Esophagus muscularis mucosa (tissue), 4 donors: ENCODE results near the gene SDHAF4. TPM values are rescaled to one million over a fixed set of nuclear protein-coding genes. Genes with fewer than 3 reads are reported as not detected.
"Not testable (repeated sequence)": the region's sequence is repeated elsewhere in the genome, so short reads cannot be mapped to it uniquely, and the experiment has no call there.

Experiments used
- DNase-seq: peaks from one replicate; pipeline ENCODE4 v3.0.0-alpha.2; 2017; ENCODE audit errors: extremely low spot score
- H3K27ac ChIP-seq, 4 donors: fragments of 200-600 bp; sonication (generic); replicated peaks in 1 of 4; 1 replicate in 3 of 4; 2 replicates in 1 of 4; pipeline ENCODE4 v1.5.1; 2016 to 2019; ENCODE audit warnings: mild to moderate bottlenecking in 1 of 4
- H3K27me3 ChIP-seq, 4 donors: fragments of 200-600 bp; sonication (generic); one replicate each; pipeline versions ENCODE4 v1.5.1 to v1.6.0; 2016 to 2019
- H3K36me3 ChIP-seq, 4 donors: fragments of 200-600 bp; sonication (generic); one replicate each; pipeline ENCODE4 v1.5.1; 2016 to 2019
- H3K4me1 ChIP-seq, 4 donors: fragments of 200-600 bp; sonication (generic); one replicate each; pipeline ENCODE4 v1.5.1; 2016 to 2019
- H3K4me3 ChIP-seq, 4 donors: fragments of 200-600 bp; sonication (generic); 1 replicate in 2 of 4; 2 replicates in 2 of 4; pipeline ENCODE4 v1.5.1; 2016 to 2019; ENCODE audit warnings: mild to moderate bottlenecking in 4 of 4, moderate library complexity in 1 of 4
- H3K9me3 ChIP-seq, 4 donors: fragments of 200-600 bp; sonication (generic); 1 replicate in 3 of 4; 2 replicates in 1 of 4; pipeline ENCODE4 v1.5.1; 2016 to 2019
- CTCF ChIP-seq, 3 experiments: fragments of 200-600 bp in 2 of 3; fragments of 450-650 bp in 1 of 3; sonication (generic) in 2 of 3; IDR thresholded peaks; one replicate each; pipeline ENCODE4 v1.5.1; 2017 to 2019; ENCODE audit warnings: antibody characterized with exemption in 3 of 3, mild to moderate bottlenecking in 2 of 3, moderate library complexity in 1 of 3
- EP300 ChIP-seq: sonication (generic); formaldehyde crosslinking; IDR thresholded peaks from one replicate; pipeline ENCODE4 v1.6.1; 2017; ENCODE audit warnings: antibody characterized with exemption
- POLR2A ChIP-seq: fragments of 450-650 bp; IDR thresholded peaks from one replicate; pipeline ENCODE4 v1.6.1; 2017; ENCODE audit warnings: antibody characterized with exemption, moderate library complexity, mild to moderate bottlenecking, low read depth
- POLR2AphosphoS5 ChIP-seq, 2 donors: sonication (generic); formaldehyde crosslinking; IDR thresholded peaks; one replicate each; pipeline ENCODE4 v1.6.1; 2017; ENCODE audit warnings: antibody characterized with exemption in 2 of 2
- WGBS: methylation state at CpG from one replicate; pipeline ENCODE4 v1.1.5; 2018; 5-methylcytosine and 5-hydroxymethylcytosine counted together
- intact Hi-C: fragments of 100-400 bp; cut with DNase I; formaldehyde crosslinking; loops from one replicate; pipeline ENCODE4 v1.15.1; 2023
- total RNA-seq, 4 donors: library from RNA; depleted of rRNA; stranded (reverse); fragments of >200 nt; gene quantifications; one replicate each; pipeline versions ENCODE4 v1.1.0 to v1.2.1, GENCODE V29; 2016

SDHAF4 gene
- total RNA-seq, 4 donors from 2014 or later: 5.2 to 11.2 (median 8.7) TPM

GRCh38 chr6:70547313-70547712 lies 19.4 kb upstream of the SDHAF4 start:
- TF ChIP-seq CTCF (IDR thresholded peaks at IDR 0.05): peak; percentile 16 to 40 (median 20)
- TF ChIP-seq EP300: no peak

DNA sequence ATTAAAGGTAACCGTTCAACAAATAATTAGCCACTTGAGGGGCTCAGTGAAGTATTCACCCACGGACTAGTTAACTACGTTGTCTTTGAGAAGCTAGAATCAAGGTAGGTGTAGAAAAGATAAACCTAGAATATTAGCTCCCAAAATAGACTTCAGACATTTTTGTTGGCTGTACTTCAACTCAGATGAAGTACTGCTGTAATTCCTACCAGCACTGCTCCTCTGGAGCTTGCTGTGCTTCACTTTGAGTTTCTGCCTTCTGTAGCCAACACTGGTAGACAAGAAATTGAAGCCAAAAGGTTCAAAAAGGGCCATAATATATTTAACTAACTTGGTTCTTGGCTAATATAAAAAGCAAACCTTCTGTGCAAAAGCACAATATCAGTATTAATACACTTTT lies 18.8 kb upstream of the SDHAF4 start:
- TF ChIP-seq POLR2A: no peak
- TF ChIP-seq EP300: no peak
- TF ChIP-seq POLR2AphosphoS5 (IDR thresholded peaks at IDR 0.05): no peak
- Histone ChIP-seq H3K36me3 (peaks cover 0 to 22% (median 7%) of the 10 kb centered on the region in 4 donors), H3K27ac (no peak overlapping the region), H3K4me3 (no peak overlapping the region), H3K27me3 (no peaks in the 10 kb centered on the region), H3K9me3 (no peaks in the 10 kb centered on the region), H3K4me1 (peaks cover 0 to 9% (median under 1%) of the 10 kb centered on the region in 4 donors)
- intact Hi-C loops: loop anchor here (5.0 kb wide), 1 partner anchor 139 kb away; no protein-coding TSS in a partner anchor
- WGBS: 68% methylated on average over 3 of the region's 3 CpGs
- no peak for DNase-seq

More at GRCh38 chr6:70547313-70547712, 19.4 kb upstream of the SDHAF4 start:
- Histone ChIP-seq H3K4me1 (peaks cover 0 to 7% (median 0%) of the 10 kb centered on the region in 4 donors), H3K4me3 (no peak overlapping the region), H3K27me3 (no peaks in the 10 kb centered on the region), H3K27ac (no peak overlapping the region), H3K9me3 (no peaks in the 10 kb centered on the region), H3K36me3 (peaks cover 0 to 23% (median 10%) of the 10 kb centered on the region in 4 donors)
- intact Hi-C loops: loop anchor here (5.0 kb wide), 1 partner anchor 140 kb away; no protein-coding TSS in a partner anchor
- no peak for DNase-seq

- TF ChIP-seq EP300: no peak
- no peak for DNase-seq
- Histone ChIP-seq H3K4me3 (no peak overlapping the region), H3K9me3 (no peaks in the 10 kb centered on the region), H3K4me1 (peaks cover 0 to 11% (median 2%) of the 10 kb centered on the region in 4 donors), H3K36me3 (peaks cover 0 to 17% (median 6%) of the 10 kb centered on the region in 4 donors), H3K27me3 (no peaks in the 10 kb centered on the region), H3K27ac (no peak overlapping the region)
- intact Hi-C loops: loop anchor here (5.0 kb wide), 1 partner anchor 138 kb away; no protein-coding TSS in a partner anchor
Observed at GRCh38 chr6:70549327-70549726, 17.4 kb upstream of the SDHAF4 start.

DNA sequence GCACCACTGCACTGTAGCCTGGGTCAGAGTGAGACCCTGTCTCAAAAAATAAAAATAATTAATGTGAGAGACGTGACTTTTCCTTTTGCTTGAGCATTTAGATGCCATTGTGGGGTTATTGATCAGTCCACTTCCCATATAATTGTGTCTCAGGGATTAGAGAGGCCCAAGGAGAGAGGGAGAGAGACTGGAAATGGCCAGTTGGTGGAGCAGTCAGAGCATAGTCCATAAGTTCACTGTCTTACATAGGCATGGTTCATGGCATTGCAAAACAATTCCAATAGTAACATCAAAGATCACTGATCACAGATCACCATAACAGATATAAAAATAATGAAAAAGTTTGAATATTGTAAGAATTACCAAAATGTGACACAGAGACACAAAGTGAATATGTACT lies 15.2 kb upstream of the SDHAF4 start:
- no peak for DNase-seq
- no peak overlapping the region for H3K27ac ChIP-seq
- peaks cover 0 to 9% (median 5%) of the 10 kb centered on the region in 4 donors for H3K36me3 ChIP-seq
- H3K9me3 ChIP-seq: no peaks in the 10 kb centered on the region
- peaks cover 0 to 11% (median 2%) of the 10 kb centered on the region in 4 donors for H3K4me1 ChIP-seq
- no peaks in the 10 kb centered on the region for H3K27me3 ChIP-seq
- TF ChIP-seq EP300: no peak
- TF ChIP-seq POLR2A: no peak
- no peak for TF ChIP-seq POLR2AphosphoS5 (IDR thresholded peaks at IDR 0.05)
- TF ChIP-seq CTCF (IDR thresholded peaks at IDR 0.05): no peak
- H3K4me3 ChIP-seq: no peak overlapping the region
- WGBS: 91% methylated on average over 1 of the region's 1 CpG
- intact Hi-C loops: no loop called here

DNA sequence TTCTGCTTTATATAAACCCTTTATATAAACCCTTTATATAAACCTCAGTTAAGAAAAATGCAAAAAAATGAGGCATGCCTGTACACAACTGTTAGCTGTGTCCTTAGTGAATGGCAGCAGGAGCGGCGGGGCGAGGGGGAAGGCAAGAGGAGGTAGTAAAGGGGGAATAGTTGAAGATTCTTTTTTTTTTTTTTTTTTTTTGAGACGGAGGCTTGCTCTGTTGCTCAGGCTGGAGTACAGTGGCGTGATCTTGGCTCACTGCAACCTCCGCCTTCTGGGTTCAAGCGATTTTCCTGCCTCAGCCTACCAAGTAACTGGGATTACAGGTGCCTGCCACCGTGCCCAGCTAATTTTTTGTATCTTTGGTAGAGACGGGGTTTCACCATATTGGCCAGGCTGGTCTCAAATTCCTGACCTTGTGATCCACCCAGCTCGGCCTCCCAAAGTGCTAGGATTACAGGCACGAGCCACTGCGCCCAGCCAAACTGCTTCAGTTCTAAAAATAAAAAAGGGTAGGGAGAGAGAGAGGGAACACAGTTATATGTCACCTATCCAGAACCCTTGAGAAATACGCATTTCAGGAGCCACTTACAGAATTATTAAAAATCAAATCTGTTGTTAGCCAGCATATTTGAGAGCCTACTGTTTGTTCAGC lies 14.3 kb upstream of the SDHAF4 start:
- DNase-seq, H3K9me3 ChIP-seq, H3K27me3 ChIP-seq, H3K27ac ChIP-seq, H3K4me1 ChIP-seq, intact Hi-C loops: not testable (repeated sequence)
- peaks cover 0 to 12% (median 6%) of the 10 kb centered on the region in 4 donors for H3K36me3 ChIP-seq
- H3K4me3 ChIP-seq: peak overlapping the region in 1 of 4 donors; percentile 9
- WGBS: 65% methylated on average over 13 of the region's 13 CpGs

DNA sequence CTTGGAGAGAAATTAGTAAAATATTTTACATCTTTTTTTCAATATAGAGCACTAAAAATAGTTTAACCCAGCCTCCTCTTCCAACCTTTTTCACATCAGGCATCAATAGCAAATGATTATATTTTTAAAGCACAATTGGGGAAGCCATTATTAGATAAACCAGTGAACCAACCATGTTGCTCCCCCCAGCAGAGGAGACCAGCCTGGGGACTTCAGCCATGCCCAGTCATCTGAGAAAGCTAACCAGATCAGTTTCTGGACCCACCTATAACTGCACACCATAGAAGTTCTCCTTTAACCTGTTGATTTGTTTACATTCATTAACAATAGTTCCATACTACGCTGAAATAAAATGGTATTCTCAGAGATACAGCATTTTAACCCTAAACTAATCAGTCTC lies 13.8 kb upstream of the SDHAF4 start:
- 97% methylated on average over 1 of the region's 1 CpG for WGBS

More for the DNA sequence above, 13.8 kb upstream of the SDHAF4 start:
- Histone ChIP-seq H3K4me1 (peaks cover 0 to 4% (median 2%) of the 10 kb centered on the region in 4 donors), H3K9me3 (no peaks in the 10 kb centered on the region), H3K4me3 (no peak overlapping the region), H3K27ac (no peak overlapping the region), H3K27me3 (no peaks in the 10 kb centered on the region), H3K36me3 (peaks cover 0 to 13% (median 6%) of the 10 kb centered on the region in 4 donors)
- DNase-seq: no peak
- TF ChIP-seq CTCF (IDR thresholded peaks at IDR 0.05) (no peak), POLR2A (no peak), POLR2AphosphoS5 (IDR thresholded peaks at IDR 0.05) (no peak), EP300 (no peak)
- intact Hi-C loops: no loop called here
